GM18861 (cell line): ENCODE results near the gene CHRD.
"Not testable (repeated sequence)": the region's sequence is repeated elsewhere in the genome, so short reads cannot be mapped to it uniquely, and the experiment has no call there.

ENCODE experiments used
- ATAC-seq: cut with Tn5 transposase; IDR thresholded peaks from one replicate; pipeline ENCODE4 v1.9.1; 2021; ENCODE audit not compliant: unreplicated experiment

Gene CHRD

GRCh38 chr3:184414418-184415202 lies 34.8 kb downstream of the CHRD start:
- ATAC-seq: no peak

- ATAC-seq: no peak
Measured at GRCh38 chr3:184415203-184415490, 35.3 kb downstream of the CHRD start.

GRCh38 chr3:184417619-184418327 lies 37.9 kb downstream of the CHRD start:
- ATAC-seq: peak; percentile 64

- no peak for ATAC-seq
Measured at GRCh38 chr3:184419171-184419570, 39.3 kb downstream of the CHRD start.

- ATAC-seq: no peak
Measured at GRCh38 chr3:184423561-184423960, 43.7 kb downstream of the CHRD start.

- ATAC-seq: no peak
Measured at GRCh38 chr3:184426691-184427141, 46.9 kb downstream of the CHRD start.

- ATAC-seq: no peak
Measured at GRCh38 chr3:184428561-184429175, 48.8 kb downstream of the CHRD start.

- ATAC-seq: no peak
Measured at GRCh38 chr3:184429786-184430185, 49.9 kb downstream of the CHRD start.

- ATAC-seq: no peak
Measured at GRCh38 chr3:184430940-184431339, 51.1 kb downstream of the CHRD start.

- not testable (repeated sequence) for ATAC-seq
Measured at GRCh38 chr3:184433178-184433577, 53.3 kb downstream of the CHRD start.

- ATAC-seq: no peak
Measured at GRCh38 chr3:184439096-184439495, 59.2 kb downstream of the CHRD start.
